ENCODE results near the gene S100Z. TPM values are rescaled to one million over a fixed set of nuclear protein-coding genes. Genes with fewer than 3 reads are reported as not detected.

S100Z gene
- total RNA-seq, 1 donor: not detected

- TF ChIP-seq CTCF (IDR thresholded peaks at IDR 0.05; ENCODE audit: insufficient read depth, low read depth, low read length): no peak
- peak; percentile 42 for DNase-seq (ENCODE audit: low read depth)
- H3K4me3 ChIP-seq (ENCODE audit: low read depth, low read length): no peak overlapping the region
Observed at GRCh38 chr5:76831110-76831452, 18.7 kb upstream of the S100Z start.

GRCh38 chr5:76836181-76836580 is 13.6 kb upstream of the S100Z start:
- TF ChIP-seq CTCF (IDR thresholded peaks at IDR 0.05; ENCODE audit: insufficient read depth, low read depth, low read length): peak; percentile 33
- H3K4me3 ChIP-seq (ENCODE audit: low read depth, low read length): no peak overlapping the region
- peak; percentile 42 for DNase-seq (ENCODE audit: low read depth)

- no peak for TF ChIP-seq CTCF (IDR thresholded peaks at IDR 0.05; ENCODE audit: insufficient read depth, low read depth, low read length)
- H3K4me3 ChIP-seq (ENCODE audit: low read depth, low read length): no peak overlapping the region
- DNase-seq (ENCODE audit: low read depth): peak; percentile 14
Observed at GRCh38 chr5:76836585-76836984, 13.2 kb upstream of the S100Z start.

GRCh38 chr5:76838481-76839261 is 11.1 kb upstream of the S100Z start:
- no peak overlapping the region for H3K4me3 ChIP-seq (ENCODE audit: low read depth, low read length)
- no peak for TF ChIP-seq CTCF (IDR thresholded peaks at IDR 0.05; ENCODE audit: insufficient read depth, low read depth, low read length)
- DNase-seq (ENCODE audit: low read depth): peak; percentile 67

DNA sequence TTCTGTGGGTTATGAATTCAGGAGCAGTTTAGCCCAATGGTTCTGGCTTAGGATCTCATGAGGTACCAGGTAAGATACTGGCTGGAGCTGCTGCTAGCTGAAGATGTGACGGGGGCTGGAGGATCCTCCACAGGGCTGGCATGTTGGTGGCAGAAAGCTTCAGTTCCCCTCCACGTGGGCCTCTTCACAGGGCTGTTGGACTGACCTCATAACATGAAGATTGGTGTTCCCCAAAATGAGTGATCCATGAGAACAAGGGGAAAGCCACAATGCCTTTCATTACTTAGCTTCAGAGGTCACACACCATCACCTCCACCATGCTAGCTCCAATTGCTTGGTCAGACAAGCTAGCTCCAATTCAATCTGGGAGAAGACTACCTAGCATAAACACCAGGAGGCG is 8.5 kb upstream of the S100Z start:
- no peak overlapping the region for H3K4me3 ChIP-seq (ENCODE audit: low read depth, low read length)
- no peak for TF ChIP-seq CTCF (IDR thresholded peaks at IDR 0.05; ENCODE audit: insufficient read depth, low read depth, low read length)
- no peak for DNase-seq (ENCODE audit: low read depth)

DNA sequence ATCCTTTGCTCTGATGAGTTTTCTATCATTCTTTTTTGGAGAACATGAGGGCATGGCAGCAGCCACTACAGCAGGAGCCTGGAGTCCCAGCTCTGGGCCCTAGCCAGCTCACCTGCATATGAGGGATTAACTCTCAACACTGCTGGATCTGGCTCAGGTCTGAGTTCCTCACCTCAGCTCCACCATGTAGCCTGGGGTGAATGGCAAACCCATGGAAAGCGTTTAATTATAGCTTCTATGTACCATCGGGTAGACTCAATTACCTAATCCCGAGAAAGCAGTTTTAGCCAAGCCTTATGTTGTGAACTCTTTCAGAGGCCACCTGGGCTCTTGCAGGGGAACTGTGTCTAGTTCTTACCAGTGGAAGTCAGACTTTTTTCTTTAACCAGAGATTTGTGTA is 3.9 kb upstream of the S100Z start:
- DNase-seq (ENCODE audit: low read depth): no peak
- TF ChIP-seq CTCF (IDR thresholded peaks at IDR 0.05; ENCODE audit: insufficient read depth, low read depth, low read length): no peak
- H3K4me3 ChIP-seq (ENCODE audit: low read depth, low read length): no peak overlapping the region

All from fibroblast of villous mesenchyme (primary cell).